RPMI8226 (cell line): Measurements from ENCODE around the gene ATRNL1.
"Not testable (repeated sequence)": the region's sequence is repeated elsewhere in the genome, so short reads cannot be mapped to it uniquely, and the experiment has no call there.

Experiments used
- DNase-seq: peaks from one replicate; pipeline ENCODE4 v3.0.0-alpha.2; 2015

ATRNL1 gene

DNA sequence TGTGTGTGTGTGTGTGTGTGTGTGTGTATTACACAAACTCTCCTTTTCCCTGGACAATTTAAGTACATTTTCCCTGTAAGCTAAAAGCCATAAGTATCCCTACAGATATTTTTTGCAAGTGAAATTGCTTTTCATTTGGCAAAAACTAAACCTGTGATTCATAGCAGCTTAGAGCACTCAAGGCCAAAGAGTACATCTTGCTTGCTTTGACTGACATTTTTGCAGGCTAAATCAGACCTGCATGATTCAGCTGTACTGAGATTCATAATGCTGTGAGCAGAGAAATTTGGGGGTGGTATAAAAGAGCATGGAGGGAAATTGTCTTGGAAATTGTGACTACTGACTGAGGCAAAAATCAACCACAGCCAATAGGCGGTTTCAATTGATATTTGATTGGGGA is 679.4 kb downstream of the ATRNL1 start:
- no peak for DNase-seq

DNA sequence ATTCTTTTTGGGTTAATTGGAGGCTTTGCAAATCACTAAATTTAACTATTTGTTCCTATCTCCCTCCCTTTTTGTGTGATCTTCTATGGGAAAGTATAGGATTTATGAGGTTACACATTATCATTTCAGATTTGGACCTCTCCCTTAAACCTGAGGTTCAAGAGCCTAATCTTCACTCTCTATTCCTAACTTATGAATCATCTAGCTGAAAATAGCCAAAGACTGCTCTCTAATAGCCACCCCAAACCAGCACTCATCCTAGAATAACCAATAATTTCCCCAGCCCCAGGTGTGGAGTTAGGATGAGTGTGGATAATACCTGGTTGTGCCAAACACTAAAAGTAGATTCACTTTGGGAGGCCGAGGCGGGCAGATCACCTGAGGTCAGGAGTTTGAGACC is 680.7 kb downstream of the ATRNL1 start:
- no peak for DNase-seq

DNA sequence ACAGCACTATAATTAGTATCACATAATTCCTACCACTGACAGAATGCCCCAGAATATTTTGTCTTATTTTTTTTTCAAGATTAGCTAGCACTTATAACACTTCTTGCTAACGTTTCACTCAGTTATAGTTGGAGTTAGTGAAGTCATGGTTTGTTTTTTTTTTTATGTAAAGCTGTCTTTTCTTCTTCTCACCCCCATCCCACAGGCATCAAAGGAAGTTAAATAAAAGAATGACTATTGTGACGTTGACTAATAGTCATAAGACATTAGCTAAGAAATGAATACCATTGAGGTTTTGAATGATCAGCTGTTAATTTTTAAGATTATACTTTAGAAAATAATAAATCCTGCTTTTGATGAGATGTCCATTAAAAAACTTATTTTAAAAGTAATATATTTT is 681.6 kb downstream of the ATRNL1 start:
- DNase-seq, result no peak

DNA sequence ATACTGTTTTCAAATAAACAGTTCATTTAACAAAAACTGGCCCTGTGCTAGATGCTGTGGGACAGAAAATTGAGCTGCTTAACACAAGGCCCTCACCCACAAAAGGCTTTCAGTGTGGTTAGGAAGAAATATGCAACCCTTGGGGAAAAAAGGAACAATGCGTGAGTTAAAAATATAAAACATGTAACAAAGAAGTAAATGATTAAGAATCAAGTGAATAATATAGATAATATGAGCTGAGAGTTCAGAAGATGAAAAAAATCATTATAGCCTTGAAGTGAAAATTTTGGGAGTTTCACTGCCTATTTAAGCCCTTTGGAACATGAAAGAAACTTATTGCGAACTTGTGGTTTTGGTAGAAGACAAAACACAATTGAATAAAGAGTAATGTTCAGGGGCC is 684.5 kb downstream of the ATRNL1 start:
- no peak for DNase-seq

DNA sequence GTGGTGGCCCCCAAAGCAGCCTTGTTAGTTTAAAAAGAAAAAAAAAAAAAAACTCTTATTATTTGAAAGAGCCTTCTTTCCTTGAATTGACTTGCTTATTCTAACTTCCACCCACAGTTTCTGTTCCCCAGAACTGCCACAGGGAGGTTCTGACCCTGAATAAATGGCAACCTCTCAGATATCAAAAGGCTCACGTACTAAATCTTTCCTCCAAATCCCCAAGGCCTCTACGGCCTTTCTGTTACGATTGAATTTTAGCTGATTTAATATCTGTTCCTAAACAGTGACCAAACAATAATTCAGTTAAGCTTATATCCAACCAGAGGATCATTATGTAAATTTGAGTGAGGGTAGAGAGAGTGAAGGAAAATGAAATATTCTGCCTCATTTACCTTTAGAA is 697.1 kb downstream of the ATRNL1 start:
- DNase-seq, result no peak

DNA sequence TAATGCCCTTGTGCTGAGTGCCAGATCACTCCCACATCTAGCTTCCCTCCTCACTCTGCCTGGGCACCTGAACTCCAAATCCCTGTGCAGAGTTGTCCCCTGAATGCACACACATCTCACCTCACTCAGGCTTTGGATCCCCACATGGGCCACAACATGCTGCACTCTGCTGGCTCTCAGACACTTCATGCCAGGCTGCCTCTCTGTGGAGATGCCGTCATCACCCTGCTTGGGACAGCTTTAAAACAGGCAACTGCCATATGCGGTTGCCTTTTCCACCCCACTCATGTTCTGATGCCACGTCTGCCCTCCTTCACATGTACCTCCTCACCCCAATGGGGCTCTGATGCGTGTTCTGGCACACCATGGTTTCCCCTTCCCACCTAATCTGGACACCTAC is 702.8 kb downstream of the ATRNL1 start:
- no peak for DNase-seq

DNA sequence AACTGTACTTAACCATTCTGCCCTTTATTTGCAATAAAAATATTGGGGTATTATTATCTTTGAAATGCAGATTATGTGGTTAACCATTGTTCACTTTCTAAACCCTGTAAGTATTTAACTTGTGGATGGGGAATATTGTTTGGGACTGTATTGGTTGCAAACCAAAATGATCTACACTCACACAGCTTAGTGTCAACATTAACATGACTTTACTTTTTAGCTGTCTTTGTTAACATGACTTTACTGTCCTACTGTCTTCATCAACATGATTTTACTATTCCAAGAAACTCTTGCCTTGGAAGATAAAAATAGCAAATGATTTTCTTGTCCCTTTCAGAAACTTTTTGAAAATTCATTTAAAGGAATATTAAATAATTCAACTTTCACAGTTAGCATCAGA is 708.3 kb downstream of the ATRNL1 start:
- no peak for DNase-seq

DNA sequence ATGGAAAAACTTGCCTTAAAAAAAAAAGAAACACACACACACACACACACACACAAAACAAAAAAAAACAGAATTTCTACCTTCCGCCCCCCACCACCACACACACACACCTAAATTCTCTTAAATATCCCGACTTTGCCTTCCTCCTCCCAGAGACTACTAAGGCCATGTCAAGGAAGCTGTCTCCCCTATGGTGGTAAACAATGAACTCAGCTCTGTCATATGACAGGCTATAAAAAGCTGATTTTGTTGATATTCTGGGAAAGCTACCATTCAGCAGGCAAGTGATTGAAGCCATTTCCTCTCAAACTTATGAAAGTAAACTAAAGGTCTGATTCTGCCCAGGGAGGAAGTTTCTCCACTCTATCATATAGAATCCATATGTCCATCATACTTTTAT is 708.8 kb downstream of the ATRNL1 start:
- no peak for DNase-seq

DNA sequence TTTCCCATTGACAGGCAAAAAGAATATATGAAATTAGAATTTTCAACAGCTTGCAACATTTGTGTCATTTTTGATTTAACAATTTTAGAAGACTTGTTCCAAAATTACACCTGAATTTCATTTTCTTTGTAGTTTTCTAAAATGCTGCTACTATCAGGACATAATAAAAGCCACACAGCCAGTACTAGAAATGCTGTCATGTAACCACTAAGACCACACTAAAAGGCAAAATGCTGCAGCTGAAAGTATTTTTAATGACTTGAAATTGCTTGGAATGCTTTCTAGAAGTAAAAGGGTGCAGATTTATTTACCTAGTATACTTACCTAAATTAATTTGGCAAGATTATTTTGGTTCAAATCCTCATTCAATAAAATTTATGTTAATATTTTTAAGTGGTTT is 709.7 kb downstream of the ATRNL1 start:
- DNase-seq, result no peak

DNA sequence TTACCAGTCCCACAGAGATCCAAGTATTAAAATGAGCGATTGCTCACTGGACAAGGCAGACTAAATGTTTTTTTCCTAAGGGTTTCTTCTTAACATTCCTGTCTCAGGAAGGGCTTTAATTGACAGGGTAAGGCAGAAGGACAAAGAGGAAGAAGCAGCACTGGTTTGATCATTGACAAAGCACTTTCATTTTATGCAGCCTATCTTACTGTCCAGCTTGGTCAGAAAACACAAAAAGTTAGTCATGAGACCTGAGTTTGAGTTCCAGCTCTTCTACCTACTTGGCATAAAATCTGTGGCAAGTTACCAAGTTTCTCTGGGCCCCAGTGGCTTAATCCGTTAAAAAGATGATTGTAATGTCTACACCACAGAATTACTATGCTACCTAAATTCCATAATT is 721.4 kb downstream of the ATRNL1 start:
- no peak for DNase-seq

DNA sequence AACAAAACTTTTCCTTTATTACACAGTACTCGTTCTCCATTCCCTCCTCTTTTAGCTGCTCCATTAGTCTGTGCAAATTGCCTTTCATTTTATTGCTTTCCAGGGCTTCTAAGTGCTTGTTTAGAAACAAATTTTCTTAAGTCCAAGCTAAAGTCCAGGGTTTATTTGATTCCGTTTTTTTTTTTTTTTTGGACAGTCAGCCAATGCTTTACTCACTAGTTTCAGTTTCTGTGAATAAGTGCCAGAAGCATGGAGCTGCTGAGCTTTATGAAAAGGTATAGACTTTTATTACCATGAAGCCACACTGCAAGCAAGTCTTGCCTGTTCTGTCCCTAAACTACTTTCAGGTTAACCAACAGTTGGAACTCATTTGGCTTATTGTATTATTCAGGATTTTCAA is 724.8 kb downstream of the ATRNL1 start:
- DNase-seq, result peak; percentile 6

DNA sequence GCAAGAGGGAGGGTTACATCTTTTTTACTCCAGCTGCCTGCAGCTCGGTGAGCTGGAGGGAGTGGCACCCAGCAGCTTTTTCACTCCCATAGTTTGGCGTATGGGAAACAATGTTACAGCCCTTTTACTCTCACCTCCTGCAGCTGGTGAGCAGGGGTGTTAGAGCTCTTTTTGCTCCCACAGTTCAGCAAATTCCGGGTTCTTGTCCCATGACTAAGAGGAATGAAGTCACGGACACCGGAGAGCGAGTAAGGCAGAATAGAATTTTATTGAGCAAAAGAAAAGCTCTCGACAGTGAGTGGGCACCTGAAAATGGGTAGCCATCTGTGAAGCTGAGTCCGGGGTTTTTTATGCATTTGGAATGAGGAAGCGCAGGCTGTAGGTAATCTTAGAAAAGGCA is 733.2 kb downstream of the ATRNL1 start:
- no peak for DNase-seq

DNA sequence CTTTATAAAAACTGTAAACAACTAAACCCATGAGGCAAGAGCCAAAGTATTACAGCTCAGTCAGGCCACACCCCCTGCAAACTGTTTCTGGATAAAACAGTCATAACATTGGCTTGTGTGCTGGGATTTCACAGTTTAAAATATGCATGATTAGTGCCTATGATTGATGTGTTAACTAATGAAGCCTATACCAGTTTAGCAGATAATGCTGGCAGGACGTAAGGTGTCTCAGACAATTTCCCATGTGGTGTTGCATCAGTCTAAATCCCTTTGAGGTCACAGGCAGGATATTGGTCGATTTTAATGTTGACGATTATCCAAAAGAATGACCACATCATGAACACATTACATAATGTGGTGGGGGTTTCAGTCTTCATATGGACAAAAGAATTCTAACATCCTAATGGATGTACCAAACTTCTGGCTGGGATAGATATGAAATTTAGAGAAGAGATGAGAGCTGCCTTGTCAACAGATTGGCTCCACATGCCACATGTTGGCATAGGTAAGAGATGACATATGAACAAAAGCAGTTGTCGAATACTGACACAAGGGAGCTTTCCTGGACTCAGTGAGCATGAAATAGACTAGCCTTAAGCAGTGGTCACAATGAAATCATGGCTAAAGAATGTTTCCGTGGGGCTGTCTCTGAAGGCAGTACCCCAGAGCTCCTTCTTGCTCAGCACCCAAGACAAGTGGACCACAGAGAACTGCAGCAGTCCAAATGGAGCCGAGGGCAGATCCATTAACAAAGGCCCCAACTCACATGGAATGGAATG is 734.3 kb downstream of the ATRNL1 start:
- DNase-seq, result no peak

DNA sequence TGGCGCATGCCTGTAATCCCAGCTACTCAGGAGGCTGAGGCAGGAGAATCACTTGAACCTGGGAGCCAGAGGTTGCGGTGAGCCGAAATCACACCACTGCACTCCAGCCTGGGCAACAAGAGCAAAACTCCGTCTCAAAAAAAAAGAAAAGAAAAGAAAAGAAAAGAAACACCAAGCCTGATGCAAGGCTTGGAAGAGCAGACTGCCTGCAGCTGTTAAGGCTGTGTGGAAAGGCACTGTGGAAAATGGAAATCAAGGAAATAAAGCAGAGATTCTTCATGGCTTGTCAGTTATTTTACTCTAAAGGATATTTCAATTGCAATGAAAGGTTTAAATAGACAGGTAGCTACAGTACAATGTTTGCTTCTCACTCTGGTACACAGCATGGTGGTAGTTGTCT is 735.0 kb downstream of the ATRNL1 start:
- DNase-seq, result not testable (repeated sequence)

DNA sequence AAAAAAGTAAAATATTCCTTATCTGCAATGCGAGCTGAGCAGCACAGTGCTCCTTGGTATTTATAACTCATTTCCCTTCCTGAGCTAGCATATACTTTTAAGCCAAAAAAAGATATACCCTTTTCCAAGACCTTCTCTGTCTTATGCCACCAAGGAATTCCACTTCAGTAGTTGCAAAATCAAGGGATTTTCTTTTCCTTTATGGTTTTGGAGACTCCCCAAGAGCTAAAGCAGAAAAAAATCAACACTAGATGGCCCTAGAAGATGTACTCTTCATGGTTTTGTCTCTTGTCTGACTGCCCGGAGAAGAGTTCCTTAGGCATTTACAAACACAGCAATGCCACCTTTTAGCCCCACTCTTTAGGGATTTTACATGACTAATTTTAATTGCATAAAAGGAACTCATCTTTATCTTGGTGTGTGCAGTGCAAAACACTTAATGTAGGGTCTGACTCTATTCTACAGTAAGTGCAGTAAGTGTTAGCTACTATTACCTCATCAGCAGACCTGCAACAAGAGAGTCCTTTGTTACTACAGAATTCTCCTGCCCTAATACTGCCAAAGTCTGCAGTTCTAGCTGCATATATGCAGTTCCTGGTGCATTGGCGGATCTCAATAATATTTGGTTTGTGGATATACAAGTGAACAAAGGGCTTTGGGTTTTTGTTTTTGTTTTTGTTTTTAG is 736.5 kb downstream of the ATRNL1 start:
- DNase-seq, result no peak

DNA sequence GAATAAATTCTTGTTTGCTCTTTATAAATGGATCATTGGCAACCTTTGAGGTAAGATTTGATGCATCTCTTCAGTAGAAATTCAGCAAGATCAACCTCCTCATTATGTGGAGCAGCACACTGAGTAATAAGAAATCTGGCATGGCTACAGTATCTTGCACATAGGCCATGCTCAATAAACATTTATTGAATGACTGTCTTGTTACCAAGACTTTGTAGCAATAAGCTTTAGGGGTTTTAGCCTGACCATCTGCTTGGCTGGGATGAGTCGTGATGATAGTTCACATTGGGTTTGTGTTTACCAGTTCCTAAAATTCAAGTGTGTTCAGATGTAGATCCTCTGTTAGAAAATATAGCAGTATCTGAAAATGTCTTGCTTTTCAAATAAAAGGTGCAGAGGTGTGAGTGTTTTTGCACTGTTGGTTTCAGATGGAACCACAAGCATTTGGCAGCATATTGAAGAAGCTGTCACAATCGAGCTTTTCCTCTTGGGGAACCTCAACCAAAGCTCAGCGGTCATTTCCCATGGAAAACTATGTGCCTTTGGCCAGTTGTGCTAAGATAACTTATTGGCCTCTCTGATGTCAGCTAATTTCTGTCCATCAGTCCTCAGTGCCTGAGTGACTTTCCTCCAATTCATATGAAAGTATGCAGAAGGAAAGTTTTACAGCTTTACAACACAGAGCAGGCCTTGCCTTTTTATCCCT is 737.3 kb downstream of the ATRNL1 start:
- DNase-seq, result no peak

DNA sequence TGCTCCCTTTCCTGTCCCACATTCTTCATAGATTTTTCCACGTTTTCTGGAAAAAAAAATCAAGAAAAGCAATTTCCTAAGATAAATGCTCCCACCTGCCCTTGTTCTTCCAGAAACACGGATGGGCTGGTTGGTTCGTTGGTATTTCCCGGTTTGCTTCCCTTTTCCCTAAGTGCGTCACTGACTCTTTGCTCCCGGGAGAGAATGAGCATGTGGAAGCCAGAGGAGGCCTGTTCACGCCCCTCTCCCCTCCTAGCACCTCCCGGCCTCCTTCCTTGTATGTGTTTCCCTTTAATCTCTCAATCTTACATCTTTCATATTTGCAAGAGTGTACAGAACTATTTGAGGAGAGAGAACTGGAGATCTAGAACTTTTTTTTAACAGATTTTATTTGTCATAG is 737.9 kb downstream of the ATRNL1 start:
- no peak for DNase-seq

DNA sequence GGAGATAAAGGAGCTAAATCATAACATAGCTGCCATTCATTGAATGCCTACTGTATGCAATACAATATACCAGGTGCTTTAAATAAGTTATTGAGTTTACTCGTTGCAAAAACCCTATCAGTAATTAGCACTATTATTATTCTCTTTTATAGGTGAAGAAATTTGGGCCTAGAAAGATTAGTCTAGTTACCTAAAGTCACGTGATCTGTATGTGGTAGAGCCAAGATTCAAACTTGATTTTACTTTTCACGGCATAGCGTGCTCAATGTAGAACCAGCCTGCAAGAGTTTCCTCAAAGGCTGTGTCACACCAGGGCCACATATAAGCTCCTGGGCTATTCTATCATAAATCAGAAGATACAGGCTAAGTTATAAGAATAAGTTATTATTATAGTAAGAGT is 740.0 kb downstream of the ATRNL1 start:
- DNase-seq, result no peak

DNA sequence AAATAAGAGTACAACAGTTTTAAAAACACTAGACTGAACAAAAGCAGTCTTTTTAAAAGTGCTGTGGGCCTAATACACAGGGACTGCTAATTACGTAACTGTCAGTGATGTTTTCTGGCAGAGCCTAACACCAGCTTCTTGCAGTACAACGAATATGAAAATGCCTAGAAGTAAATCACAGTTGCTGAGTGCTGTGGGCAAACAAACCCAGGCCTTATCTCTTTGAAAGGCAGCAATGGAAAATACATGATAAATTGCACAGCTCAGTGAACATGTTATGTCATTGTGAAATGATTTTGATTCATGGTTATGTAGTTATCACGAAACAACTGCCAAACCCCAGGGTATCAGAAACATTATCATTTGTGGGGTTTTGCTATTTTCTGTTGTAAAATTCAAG is 751.4 kb downstream of the ATRNL1 start:
- no peak for DNase-seq

DNA sequence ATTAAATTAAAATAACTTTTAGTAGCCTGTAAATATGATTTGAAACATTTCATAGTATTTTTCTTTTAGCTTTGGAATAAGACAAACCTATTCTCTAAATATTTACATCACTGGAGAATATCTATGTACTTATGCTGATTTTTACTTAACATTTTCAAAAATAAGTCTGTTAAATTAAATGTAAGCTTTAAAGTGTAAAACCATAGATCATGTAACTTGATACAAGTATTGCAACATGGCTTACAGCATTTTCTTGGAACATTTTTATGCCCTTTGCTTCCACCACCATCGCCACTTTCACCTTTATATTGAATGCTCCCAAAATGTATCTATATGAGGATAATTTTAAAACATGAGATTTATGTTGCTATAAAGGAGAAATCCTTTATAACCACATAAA is 752.8 kb downstream of the ATRNL1 start:
- no peak for DNase-seq

DNA sequence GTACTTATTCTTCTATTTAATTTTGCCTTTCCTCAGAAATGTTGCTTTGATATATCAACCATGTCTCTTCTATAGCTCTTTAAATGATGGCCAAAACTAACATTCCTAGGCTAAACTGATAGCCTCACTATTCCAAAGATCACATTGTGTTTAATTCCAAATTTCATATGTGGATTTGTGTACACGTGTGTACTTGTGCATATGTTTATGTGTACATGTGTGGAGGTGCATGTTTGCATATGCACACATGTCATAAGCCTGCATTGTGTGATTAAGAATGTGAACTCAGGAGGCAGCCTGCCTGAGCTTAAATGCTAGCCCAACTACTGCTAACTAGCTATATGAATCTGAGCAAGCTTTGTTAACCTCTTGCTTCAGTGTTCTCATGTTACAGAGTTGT is 753.4 kb downstream of the ATRNL1 start:
- DNase-seq, result no peak

DNA sequence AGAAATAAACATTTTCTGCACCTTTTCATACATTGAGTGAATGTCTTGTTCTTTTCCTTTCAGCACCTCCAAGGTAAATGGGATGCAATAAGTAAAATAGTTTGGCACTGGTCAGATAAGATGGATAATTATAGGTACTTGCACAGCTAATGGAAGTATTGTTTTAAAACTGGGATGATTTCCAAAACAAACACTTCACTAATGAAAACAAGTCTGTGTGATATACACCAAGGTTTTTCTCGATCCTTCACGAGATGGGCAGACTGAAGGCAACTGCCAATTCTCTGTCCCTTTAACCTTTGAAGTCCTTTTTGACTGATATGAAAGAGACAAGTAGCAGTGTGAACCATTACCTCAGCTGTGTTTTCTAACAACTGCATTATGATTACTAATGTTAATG is 756.0 kb downstream of the ATRNL1 start:
- no peak for DNase-seq

DNA sequence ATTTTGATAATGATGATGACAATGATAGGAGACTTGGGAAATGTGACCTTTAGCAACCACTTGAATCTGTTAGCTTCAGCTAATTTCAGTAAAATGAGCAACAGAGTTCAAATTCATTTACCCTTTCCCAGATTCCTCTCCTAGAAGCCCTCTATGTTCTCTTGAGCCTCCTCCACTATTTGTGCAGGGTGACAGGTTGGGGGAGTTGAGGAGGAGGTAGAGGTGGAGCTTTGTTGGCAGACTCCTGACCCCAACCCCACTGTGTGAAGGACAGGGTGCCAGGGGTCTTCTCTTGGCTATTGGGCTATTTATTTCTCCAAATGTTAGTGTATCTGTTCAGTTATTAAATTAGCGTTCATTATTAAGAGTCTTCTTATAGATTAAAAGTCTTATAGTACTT is 757.5 kb downstream of the ATRNL1 start:
- no peak for DNase-seq

DNA sequence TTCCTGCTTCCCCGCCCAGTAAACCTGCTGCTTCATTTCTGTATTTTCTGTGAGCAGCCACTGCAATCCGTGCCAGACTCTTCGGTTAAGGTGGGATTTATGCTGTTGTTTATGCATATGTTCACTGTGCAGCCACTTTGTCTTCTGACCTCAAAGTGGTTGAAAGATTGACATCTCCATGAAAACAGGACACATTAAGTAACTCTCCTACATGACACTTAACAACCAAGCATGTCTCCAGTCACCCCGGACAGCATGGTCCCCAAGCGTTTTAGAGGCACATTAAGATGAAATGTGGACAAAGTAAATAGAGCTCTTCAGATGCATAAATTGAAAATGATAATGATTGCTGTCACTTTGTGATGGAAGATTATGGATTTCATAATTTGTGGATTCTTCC is 758.5 kb downstream of the ATRNL1 start:
- no peak for DNase-seq
